ENCODE measurements around the gene PUS7.

PUS7 gene

GRCh38 chr7:105565190-105565589 is 43.1 kb upstream of the PUS7 start:
- Histone ChIP-seq H3K4me2 (ENCODE audit: low read length) (no peak overlapping the region), H3K9me3 (ENCODE audit: low read length) (no peaks in the 10 kb centered on the region), H3K79me2 (ENCODE audit: insufficient read depth, low read length) (no peaks in the 10 kb centered on the region), H3K9ac (ENCODE audit: low read length) (no peak overlapping the region), H3K4me3 (ENCODE audit: low read depth, low read length, poor library complexity, severe bottlenecking) (no peak overlapping the region), H4K20me1 (ENCODE audit: insufficient read depth, low read length) (no peaks in the 10 kb centered on the region), H3K27me3 (ENCODE audit: insufficient read depth, low read length) (no peaks in the 10 kb centered on the region), H3F3A (ENCODE audit: insufficient read depth, low read length) (no peaks in the 10 kb centered on the region), H3K9me2 (ENCODE audit: low read depth, low read length) (no peaks in the 10 kb centered on the region), H3K4me1 (ENCODE audit: insufficient read depth, low read length, severe bottlenecking) (no peaks in the 10 kb centered on the region), H2AFZ (ENCODE audit: low read length) (no peak overlapping the region), H3K36me3 (ENCODE audit: insufficient read depth, low read length) (peaks cover 89% of the 10 kb centered on the region), H3K27ac (ENCODE audit: low read depth, low read length, poor library complexity, severe bottlenecking) (no peak overlapping the region)
- no peak for TF ChIP-seq EZH2 (IDR thresholded peaks at IDR 0.05; ENCODE audit: borderline replicate concordance, low read length)
- TF ChIP-seq, protein P1, sequence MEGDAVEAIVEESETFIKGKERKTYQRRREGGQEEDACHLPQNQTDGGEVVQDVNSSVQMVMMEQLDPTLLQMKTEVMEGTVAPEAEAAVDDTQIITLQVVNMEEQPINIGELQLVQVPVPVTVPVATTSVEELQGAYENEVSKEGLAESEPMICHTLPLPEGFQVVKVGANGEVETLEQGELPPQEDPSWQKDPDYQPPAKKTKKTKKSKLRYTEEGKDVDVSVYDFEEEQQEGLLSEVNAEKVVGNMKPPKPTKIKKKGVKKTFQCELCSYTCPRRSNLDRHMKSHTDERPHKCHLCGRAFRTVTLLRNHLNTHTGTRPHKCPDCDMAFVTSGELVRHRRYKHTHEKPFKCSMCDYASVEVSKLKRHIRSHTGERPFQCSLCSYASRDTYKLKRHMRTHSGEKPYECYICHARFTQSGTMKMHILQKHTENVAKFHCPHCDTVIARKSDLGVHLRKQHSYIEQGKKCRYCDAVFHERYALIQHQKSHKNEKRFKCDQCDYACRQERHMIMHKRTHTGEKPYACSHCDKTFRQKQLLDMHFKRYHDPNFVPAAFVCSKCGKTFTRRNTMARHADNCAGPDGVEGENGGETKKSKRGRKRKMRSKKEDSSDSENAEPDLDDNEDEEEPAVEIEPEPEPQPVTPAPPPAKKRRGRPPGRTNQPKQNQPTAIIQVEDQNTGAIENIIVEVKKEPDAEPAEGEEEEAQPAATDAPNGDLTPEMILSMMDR (IDR thresholded peaks at IDR 0.05; ENCODE audit: low read length) = no peak

GRCh38 chr7:105559926-105560325 is 37.9 kb upstream of the PUS7 start:
- TF ChIP-seq, protein P1 (IDR thresholded peaks at IDR 0.05; ENCODE audit: low read length) = no peak
- no peak for TF ChIP-seq EZH2 (IDR thresholded peaks at IDR 0.05; ENCODE audit: borderline replicate concordance, low read length)
- Histone ChIP-seq H3F3A (ENCODE audit: insufficient read depth, low read length) (no peaks in the 10 kb centered on the region), H3K27me3 (ENCODE audit: insufficient read depth, low read length) (no peaks in the 10 kb centered on the region), H3K9me2 (ENCODE audit: low read depth, low read length) (no peaks in the 10 kb centered on the region), H2AFZ (ENCODE audit: low read length) (no peak overlapping the region), H3K9me3 (ENCODE audit: low read length) (no peaks in the 10 kb centered on the region), H3K4me1 (ENCODE audit: insufficient read depth, low read length, severe bottlenecking) (no peaks in the 10 kb centered on the region), H3K4me2 (ENCODE audit: low read length) (no peak overlapping the region), H3K79me2 (ENCODE audit: insufficient read depth, low read length) (no peaks in the 10 kb centered on the region), H3K27ac (ENCODE audit: low read depth, low read length, poor library complexity, severe bottlenecking) (no peak overlapping the region), H4K20me1 (ENCODE audit: insufficient read depth, low read length) (no peaks in the 10 kb centered on the region), H3K36me3 (ENCODE audit: insufficient read depth, low read length) (peaks cover 84% of the 10 kb centered on the region), H3K4me3 (ENCODE audit: low read depth, low read length, poor library complexity, severe bottlenecking) (no peak overlapping the region), H3K9ac (ENCODE audit: low read length) (no peak overlapping the region)

DNA sequence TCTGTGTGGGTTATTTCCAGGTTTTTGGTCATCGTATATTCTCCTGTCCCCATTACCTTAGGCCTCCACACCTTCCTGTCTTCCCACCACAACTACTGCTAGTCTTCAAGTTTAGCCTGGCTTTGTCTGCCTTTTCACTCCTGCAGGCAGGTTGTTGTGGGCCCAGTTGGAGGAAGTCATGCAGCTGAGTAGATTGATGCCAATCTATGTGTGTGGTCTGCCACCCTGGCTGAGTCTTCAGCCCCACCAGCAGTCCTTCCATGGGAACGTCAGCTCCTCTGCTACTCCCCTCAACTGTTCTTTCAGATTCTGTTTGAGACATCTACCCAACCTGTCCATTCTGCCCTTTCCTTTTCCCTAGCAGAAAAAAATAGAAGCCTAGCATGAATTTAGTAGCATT is 16.3 kb upstream of the PUS7 start:
- TF ChIP-seq, protein P1 (IDR thresholded peaks at IDR 0.05; ENCODE audit: low read length) = no peak
- TF ChIP-seq EZH2 (IDR thresholded peaks at IDR 0.05; ENCODE audit: borderline replicate concordance, low read length) = no peak
- H3K36me3 ChIP-seq (ENCODE audit: insufficient read depth, low read length) = peaks cover 76% of the 10 kb centered on the region

More for the DNA sequence above, 16.3 kb upstream of the PUS7 start:
- Histone ChIP-seq H4K20me1 (ENCODE audit: insufficient read depth, low read length) (no peaks in the 10 kb centered on the region), H3K27ac (ENCODE audit: low read depth, low read length, poor library complexity, severe bottlenecking) (no peak overlapping the region), H3K4me2 (ENCODE audit: low read length) (no peak overlapping the region), H3K4me3 (ENCODE audit: low read depth, low read length, poor library complexity, severe bottlenecking) (no peak overlapping the region), H3K9ac (ENCODE audit: low read length) (no peak overlapping the region), H3F3A (ENCODE audit: insufficient read depth, low read length) (no peaks in the 10 kb centered on the region), H3K79me2 (ENCODE audit: insufficient read depth, low read length) (peaks cover 6% of the 10 kb centered on the region; the same call in 1 of the 2 replicates), H3K9me2 (ENCODE audit: low read depth, low read length) (no peaks in the 10 kb centered on the region), H2AFZ (ENCODE audit: low read length) (no peak overlapping the region), H3K4me1 (ENCODE audit: insufficient read depth, low read length, severe bottlenecking) (peaks cover 9% of the 10 kb centered on the region), H3K27me3 (ENCODE audit: insufficient read depth, low read length) (no peaks in the 10 kb centered on the region), H3K9me3 (ENCODE audit: low read length) (no peaks in the 10 kb centered on the region)
